ENCODE data around the gene CRCP.

CRCP gene

DNA sequence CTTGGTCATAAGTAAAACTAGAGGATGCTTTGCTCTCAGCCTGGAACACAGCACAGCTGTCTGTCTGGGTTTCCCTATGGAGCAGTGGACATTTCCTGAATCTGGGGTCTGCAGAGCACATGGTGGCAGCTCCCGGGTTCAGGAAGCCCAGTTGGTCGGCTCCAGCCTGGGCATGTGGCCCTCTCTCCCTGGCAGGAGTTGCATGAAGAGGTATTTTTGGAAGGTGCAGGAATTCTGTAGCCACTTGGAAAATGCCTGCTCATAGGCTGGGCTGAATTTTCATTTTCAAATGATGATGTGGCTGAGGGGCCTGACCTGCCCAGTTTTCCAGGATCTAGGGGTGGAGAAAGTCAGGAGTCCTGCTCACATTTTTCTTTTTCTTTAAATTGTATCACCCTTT, 83.8 kb downstream of the CRCP start:
- DNase-seq, result no peak

DNA sequence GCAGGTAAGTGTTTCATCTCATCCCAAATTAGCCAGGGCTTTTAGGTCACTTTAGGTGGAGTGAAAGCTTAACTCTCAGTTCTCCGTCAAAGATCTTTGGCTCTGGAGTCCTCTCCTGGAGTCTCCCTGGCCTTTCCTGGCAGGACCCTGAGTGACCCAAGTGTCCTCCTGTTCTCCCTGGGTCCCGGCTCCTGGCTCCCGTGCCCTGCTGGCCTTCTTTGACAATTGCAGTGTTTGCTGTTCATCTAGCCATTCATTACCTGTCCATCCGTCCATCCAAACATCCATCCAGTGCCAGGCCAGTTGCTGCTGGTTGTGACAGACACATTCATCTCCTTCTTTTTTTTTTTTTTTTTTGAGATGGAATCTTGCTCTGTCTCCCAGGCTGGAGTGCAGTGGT, 84.3 kb downstream of the CRCP start:
- DNase-seq, result no peak

DNA sequence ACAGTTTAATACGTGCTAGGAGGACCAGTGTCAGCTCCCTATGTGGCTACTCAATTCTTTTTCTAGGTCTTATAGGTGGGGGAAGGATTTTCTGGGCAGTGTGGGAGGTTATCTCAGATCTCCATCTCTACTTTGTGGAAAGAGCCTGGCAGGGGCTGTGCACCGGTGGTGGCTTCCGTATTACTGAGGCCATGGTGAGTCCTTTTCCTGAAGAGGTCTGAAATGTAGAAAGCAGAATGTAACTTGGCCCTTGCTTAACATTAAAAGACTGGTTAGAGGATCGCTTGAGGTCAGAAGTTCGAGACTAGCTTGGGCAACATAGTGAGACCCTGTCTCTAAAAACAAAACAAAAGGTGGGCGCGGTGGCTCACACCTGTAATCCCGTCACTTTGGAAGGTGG, 87.8 kb downstream of the CRCP start:
- no peak for DNase-seq
